Uterus (tissue), 4 donors: ENCODE results near the gene ANKS6. TPM values are rescaled to one million over a fixed set of nuclear protein-coding genes. Genes with fewer than 3 reads are reported as not detected.

Source experiments
- DNase-seq, 2 donors: peaks; one replicate each; pipeline ENCODE4 v3.0.0-alpha.2; 2019 to 2020
- H3K27ac ChIP-seq, 2 donors: fragments of 200-600 bp; sonication (generic); 1 replicate in 1 of 2; 2 replicates in 1 of 2; pipeline ENCODE4 v1.5.1; 2016 to 2018
- H3K27me3 ChIP-seq, 2 donors: fragments of 200-600 bp; sonication (generic); one replicate each; pipeline ENCODE4 v1.5.1; 2018 to 2019; ENCODE audit warnings: control low read depth in 1 of 2
- H3K36me3 ChIP-seq, 2 donors: fragments of 200-600 bp; sonication (generic); one replicate each; pipeline ENCODE4 v1.5.1; 2019; ENCODE audit warnings: control low read depth in 1 of 2
- H3K4me1 ChIP-seq, 2 donors: fragments of 200-600 bp; sonication (generic); one replicate each; pipeline ENCODE4 v1.5.1; 2018 to 2019; ENCODE audit warnings: control low read depth in 1 of 2
- H3K4me3 ChIP-seq, 2 donors: fragments of 200-600 bp; sonication (generic); 1 replicate in 1 of 2; 2 replicates in 1 of 2; pipeline ENCODE4 v1.5.1; 2018 to 2019; ENCODE audit warnings: mild to moderate bottlenecking in 1 of 2
- H3K9me3 ChIP-seq, 2 donors: fragments of 200-600 bp; sonication (generic); one replicate each; pipeline ENCODE4 v1.5.1; 2019; ENCODE audit warnings: control low read depth in 1 of 2
- CTCF ChIP-seq, 4 experiments: fragments of 200-600 bp in 2 of 4; fragments of 450-650 bp in 2 of 4; sonication (generic) in 2 of 4; IDR thresholded peaks; one replicate each; pipeline ENCODE4 v1.5.1; 2016 to 2019; ENCODE audit warnings: antibody characterized with exemption in 4 of 4, mild to moderate bottlenecking in 2 of 4, moderate library complexity in 1 of 4
- POLR2A ChIP-seq, 2 donors: fragments of 450-650 bp; IDR thresholded peaks; one replicate each; pipeline ENCODE4 v1.6.1; 2016; ENCODE audit warnings: antibody characterized with exemption in 2 of 2, mild to moderate bottlenecking in 1 of 2, moderate library complexity in 1 of 2
- intact Hi-C: fragments of 100-400 bp; cut with DNase I; formaldehyde crosslinking; loops from one replicate; pipeline ENCODE4 v1.15.1; 2023; ENCODE audit warnings: low total_unique reads
- total RNA-seq, 4 donors: library from RNA; depleted of rRNA in 3 of 4; stranded (reverse); fragments of >200 nt in 3 of 4; gene quantifications; one replicate each; pipeline versions ENCODE4 v1.1.0 to v1.2.4, GENCODE V29; 2014 to 2023
- donor health status: DM: yes; HTN: yes; CAD: no.

The ANKS6 gene
- total RNA-seq, 4 donors from 2014 or later: 2.6 to 26.9 (median 13.7) TPM

GRCh38 chr9:98832768-98833089 lies 36.4 kb upstream of the ANKS6 start:
- DNase-seq: no peak
- Histone ChIP-seq H3K4me3 (no peak overlapping the region), H3K9me3 (no peaks in the 10 kb centered on the region), H3K27me3 (no peaks in the 10 kb centered on the region), H3K4me1 (no peaks in the 10 kb centered on the region), H3K36me3 (no peaks in the 10 kb centered on the region), H3K27ac (no peak overlapping the region)
- intact Hi-C loops: no loop called here
- no peak for TF ChIP-seq CTCF (IDR thresholded peaks at IDR 0.05)
- no peak for TF ChIP-seq POLR2A (IDR thresholded peaks at IDR 0.05)

GRCh38 chr9:98831696-98832095 lies 35.3 kb upstream of the ANKS6 start:
- H3K4me3 ChIP-seq: no peak overlapping the region
- no peaks in the 10 kb centered on the region for H3K9me3 ChIP-seq
- intact Hi-C loops: no loop called here
- H3K27ac ChIP-seq: no peak overlapping the region
- TF ChIP-seq CTCF (IDR thresholded peaks at IDR 0.05): no peak
- no peak for TF ChIP-seq POLR2A (IDR thresholded peaks at IDR 0.05)
- H3K27me3 ChIP-seq: no peaks in the 10 kb centered on the region
- no peak for DNase-seq
- no peaks in the 10 kb centered on the region for H3K4me1 ChIP-seq
- no peaks in the 10 kb centered on the region for H3K36me3 ChIP-seq

GRCh38 chr9:98830554-98830953 lies 34.2 kb upstream of the ANKS6 start:
- Histone ChIP-seq H3K4me3 (no peak overlapping the region), H3K27me3 (no peaks in the 10 kb centered on the region), H3K36me3 (no peaks in the 10 kb centered on the region), H3K27ac (no peak overlapping the region), H3K4me1 (no peaks in the 10 kb centered on the region), H3K9me3 (no peaks in the 10 kb centered on the region)
- TF ChIP-seq POLR2A (IDR thresholded peaks at IDR 0.05) (no peak), CTCF (IDR thresholded peaks at IDR 0.05) (no peak)
- intact Hi-C loops: no loop called here
- DNase-seq: no peak

- intact Hi-C loops: no loop called here
- no peak overlapping the region for H3K4me3 ChIP-seq
- no peak overlapping the region for H3K27ac ChIP-seq
- no peaks in the 10 kb centered on the region for H3K36me3 ChIP-seq
- DNase-seq: no peak
- no peaks in the 10 kb centered on the region for H3K27me3 ChIP-seq
- H3K9me3 ChIP-seq: no peaks in the 10 kb centered on the region
- H3K4me1 ChIP-seq: no peaks in the 10 kb centered on the region
- TF ChIP-seq CTCF (IDR thresholded peaks at IDR 0.05): no peak
- TF ChIP-seq POLR2A (IDR thresholded peaks at IDR 0.05): no peak
Observed at GRCh38 chr9:98829766-98830165, 33.4 kb upstream of the ANKS6 start.

GRCh38 chr9:98826716-98827115 lies 30.4 kb upstream of the ANKS6 start:
- no peaks in the 10 kb centered on the region for H3K4me1 ChIP-seq
- intact Hi-C loops: no loop called here
- no peak overlapping the region for H3K4me3 ChIP-seq
- no peaks in the 10 kb centered on the region for H3K36me3 ChIP-seq
- no peak for TF ChIP-seq POLR2A (IDR thresholded peaks at IDR 0.05)
- no peak for TF ChIP-seq CTCF (IDR thresholded peaks at IDR 0.05)
- H3K27me3 ChIP-seq: no peaks in the 10 kb centered on the region
- no peak overlapping the region for H3K27ac ChIP-seq
- DNase-seq: no peak
- H3K9me3 ChIP-seq: no peaks in the 10 kb centered on the region
